ENCODE results near the gene HLTF.
A peak's percentile ranks its signal among the peaks of the same experiment; 100 is the strongest.

GRCh38 chr3:148991219-148992026 lies 94.9 kb downstream of the HLTF start, which contains the start of gene GYG1:
- TF ChIP-seq CTCF (IDR thresholded peaks at IDR 0.05 in 8 of 11, conservative IDR thresholded peaks at IDR 0.05 in 3 of 11) (peak in 8 of 11 experiments; percentile 11 to 65 (median 46)), POLR2AphosphoS5 (IDR thresholded peaks at IDR 0.05) (peak; percentile 93 to 96 (median 96)), POLR2A (IDR thresholded peaks at IDR 0.05) (peak in 2 of 3 donors; percentile 24 to 51)
